Measurements from ENCODE around the gene MANSC1. TPM values are rescaled to one million over a fixed set of nuclear protein-coding genes. Genes with fewer than 3 reads are reported as not detected.
"Not testable (repeated sequence)": the region's sequence is repeated elsewhere in the genome, so short reads cannot be mapped to it uniquely, and the experiment has no call there.

MANSC1 gene
- total RNA-seq, 2 experiments from 2014 or later, result 0.14 TPM; not detected in 1

DNA sequence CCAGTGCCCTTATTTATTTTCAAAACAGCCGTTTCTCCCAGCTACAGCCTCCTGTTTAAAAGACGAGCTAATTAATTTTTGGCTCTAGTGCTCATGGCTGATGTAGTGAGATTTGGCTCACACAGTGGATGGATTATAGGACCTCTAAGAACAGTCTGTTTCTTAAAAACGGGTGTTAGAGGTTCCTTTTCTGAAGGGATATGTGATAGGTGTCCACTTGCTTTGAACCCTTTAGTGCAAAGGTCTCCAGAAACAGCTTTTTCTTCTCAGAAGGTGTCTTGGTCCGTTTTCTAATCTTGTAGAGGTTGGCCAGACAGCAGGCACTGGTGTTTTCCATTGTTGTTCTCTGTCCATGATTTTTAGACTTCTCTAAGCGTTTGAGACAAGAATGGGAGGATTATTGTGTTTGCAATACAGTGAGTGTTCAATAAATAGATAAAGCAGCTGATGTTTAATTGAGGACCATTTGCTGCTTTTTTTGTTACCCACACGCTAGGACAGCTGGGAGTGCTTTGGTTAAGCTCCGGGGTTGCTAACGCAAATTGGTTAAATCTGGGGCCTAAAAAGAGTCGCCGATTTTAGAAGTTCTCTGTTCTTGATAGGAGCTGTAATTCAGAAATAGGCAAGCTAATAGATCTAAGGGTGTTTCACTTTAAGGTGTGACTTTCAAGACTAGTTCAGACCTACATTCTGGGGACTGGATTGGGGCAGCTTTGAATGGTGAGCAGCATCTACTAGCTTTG is 7.8 kb upstream of the MANSC1 start:
- H3K4me1 Mint-ChIP-seq, result peaks cover 50% of the 10 kb centered on the region
- ATAC-seq (no peak), DNase-seq (no peak)
- H3K9me3 Mint-ChIP-seq (ENCODE audit: low read depth), result no peaks in the 10 kb centered on the region
- CTCF ChIA-PET, result interaction anchor here (0.9 to 3.0 kb wide), 24 partner anchors 10 to 454 kb away, joined by 3 to 28 read pairs (median 5); partner anchors contain the start of gene DUSP16
- H3K4me3 Mint-ChIP-seq, result peak overlapping the region; percentile 86
- peaks cover 13% of the 10 kb centered on the region for H3K36me3 Mint-ChIP-seq
- peak overlapping the region; percentile 94 for H3K27ac Mint-ChIP-seq
- no peaks in the 10 kb centered on the region for H3K27me3 Mint-ChIP-seq

- H3K27me3 Mint-ChIP-seq, result no peaks in the 10 kb centered on the region
- no peaks in the 10 kb centered on the region for H3K9me3 Mint-ChIP-seq (ENCODE audit: low read depth)
- CTCF ChIA-PET, result interaction anchor here (0.8 to 3.0 kb wide), 29 partner anchors 11 to 455 kb away, joined by 3 to 28 read pairs (median 5); partner anchors contain the start of gene DUSP16
- peak within 1 kb of the TSS; percentile 86 for H3K4me3 Mint-ChIP-seq
- peak; percentile 99 for DNase-seq
- peak; percentile 89 for ATAC-seq
- H3K4me1 Mint-ChIP-seq, result peaks cover 47% of the 10 kb centered on the region
- H3K36me3 Mint-ChIP-seq, result peaks cover 8% of the 10 kb centered on the region
- H3K27ac Mint-ChIP-seq, result peak within 1 kb of the TSS; percentile 94
Measured at GRCh38 chr12:12356896-12357718, 7.1 kb upstream of the MANSC1 start, which contains the start of gene BORCS5. Gene BORCS5, plus strand, starts transcription at chr12:12357078. Its CDS starts 374 bp downstream, at chr12:12357452.

GRCh38 chr12:12356467-12356895 is 6.4 kb upstream of the MANSC1 start:
- peak overlapping the region; percentile 86 for H3K4me3 Mint-ChIP-seq
- H3K36me3 Mint-ChIP-seq, result peaks cover 3% of the 10 kb centered on the region
- H3K9me3 Mint-ChIP-seq (ENCODE audit: low read depth), result no peaks in the 10 kb centered on the region
- peak overlapping the region; percentile 94 for H3K27ac Mint-ChIP-seq
- CTCF ChIA-PET, result interaction anchor here (0.8 to 3.0 kb wide), 19 partner anchors 10 to 380 kb away, joined by 3 to 28 read pairs (median 6); no protein-coding TSS in a partner anchor
- no peak for DNase-seq
- no peak for ATAC-seq
- H3K4me1 Mint-ChIP-seq, result peaks cover 41% of the 10 kb centered on the region
- no peaks in the 10 kb centered on the region for H3K27me3 Mint-ChIP-seq

DNA sequence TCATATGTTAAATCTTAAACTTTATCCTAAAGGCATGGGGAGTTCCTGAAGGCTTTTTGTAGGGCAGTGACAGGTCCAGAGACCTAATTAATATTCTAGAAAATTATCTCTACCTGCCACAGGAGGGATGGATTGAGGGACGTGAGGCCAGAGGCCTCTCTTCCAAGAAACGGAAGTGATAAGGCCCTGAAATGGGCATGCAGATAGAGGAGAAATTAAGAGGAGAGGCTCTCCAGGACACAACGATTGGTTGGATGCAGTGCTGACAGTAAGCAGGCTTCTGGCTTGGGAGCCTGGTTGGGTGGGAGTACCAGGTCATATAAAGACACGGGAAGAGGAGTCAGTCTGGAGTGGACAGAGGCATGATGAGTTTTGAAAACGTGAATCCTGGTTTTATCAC is 3.8 kb upstream of the MANSC1 start:
- no peak for DNase-seq
- peaks cover 8% of the 10 kb centered on the region for H3K27me3 Mint-ChIP-seq
- H3K4me1 Mint-ChIP-seq, result peaks cover 40% of the 10 kb centered on the region
- CTCF ChIA-PET, result no interaction called here
- no peak for ATAC-seq
- no peaks in the 10 kb centered on the region for H3K9me3 Mint-ChIP-seq (ENCODE audit: low read depth)
- H3K4me3 Mint-ChIP-seq, result no peak overlapping the region
- H3K36me3 Mint-ChIP-seq, result no peaks in the 10 kb centered on the region
- no peak overlapping the region for H3K27ac Mint-ChIP-seq

GRCh38 chr12:12353276-12353675 is 3.2 kb upstream of the MANSC1 start:
- Mint-ChIP-seq H3K36me3 (no peaks in the 10 kb centered on the region), H3K9me3 (ENCODE audit: low read depth) (no peaks in the 10 kb centered on the region), H3K27me3 (peaks cover 11% of the 10 kb centered on the region), H3K4me1 (peaks cover 34% of the 10 kb centered on the region), H3K4me3 (no peak overlapping the region), H3K27ac (no peak overlapping the region)
- DNase-seq (no peak), ATAC-seq (no peak)
- CTCF ChIA-PET, result no interaction called here

GRCh38 chr12:12351468-12352185 is 1.6 kb upstream of the MANSC1 start:
- H3K36me3 Mint-ChIP-seq, H3K27ac Mint-ChIP-seq: not testable (repeated sequence)

GRCh38 chr12:12350868-12351463 is 924 bp upstream of the MANSC1 start:
- CTCF ChIA-PET, result interaction anchor here (1.0 kb wide), 2 partner anchors 16 to 23 kb away, joined by 3 read pairs; no protein-coding TSS in a partner anchor
- no peak for DNase-seq
- Mint-ChIP-seq H3K9me3 (ENCODE audit: low read depth) (no peaks in the 10 kb centered on the region), H3K27ac (no peak overlapping the region), H3K36me3 (no peaks in the 10 kb centered on the region), H3K27me3 (peaks cover 16% of the 10 kb centered on the region), H3K4me1 (peaks cover 24% of the 10 kb centered on the region), H3K4me3 (peak overlapping the region; percentile 65)
- no peak for ATAC-seq

More at GRCh38 chr12:12351468-12352185, 1.6 kb upstream of the MANSC1 start:
- not testable (repeated sequence) for DNase-seq; H3K4me3 Mint-ChIP-seq; ATAC-seq; H3K9me3 Mint-ChIP-seq (ENCODE audit: low read depth)
- CTCF ChIA-PET, result interaction anchor here (1.0 kb wide), 2 partner anchors 17 to 24 kb away, joined by 3 read pairs; no protein-coding TSS in a partner anchor
- peaks cover 30% of the 10 kb centered on the region for H3K4me1 Mint-ChIP-seq
- H3K27me3 Mint-ChIP-seq, result peaks cover 13% of the 10 kb centered on the region

- H3K4me1 Mint-ChIP-seq, result peaks cover 22% of the 10 kb centered on the region
- no peak overlapping the region for H3K27ac Mint-ChIP-seq
- H3K27me3 Mint-ChIP-seq, result peaks cover 12% of the 10 kb centered on the region
- no peaks in the 10 kb centered on the region for H3K9me3 Mint-ChIP-seq (ENCODE audit: low read depth)
- H3K4me3 Mint-ChIP-seq, result no peak overlapping the region
- DNase-seq (no peak), ATAC-seq (no peak)
- H3K36me3 Mint-ChIP-seq, result no peaks in the 10 kb centered on the region
- CTCF ChIA-PET, result interaction anchor here (0.7 to 3.0 kb wide), 4 partner anchors 11 to 757 kb away, joined by 3 to 12 read pairs (median 4); partner anchors contain the start of gene MANSC1
Measured at GRCh38 chr12:12338527-12339168, 11.4 kb downstream of the MANSC1 start.

DNA sequence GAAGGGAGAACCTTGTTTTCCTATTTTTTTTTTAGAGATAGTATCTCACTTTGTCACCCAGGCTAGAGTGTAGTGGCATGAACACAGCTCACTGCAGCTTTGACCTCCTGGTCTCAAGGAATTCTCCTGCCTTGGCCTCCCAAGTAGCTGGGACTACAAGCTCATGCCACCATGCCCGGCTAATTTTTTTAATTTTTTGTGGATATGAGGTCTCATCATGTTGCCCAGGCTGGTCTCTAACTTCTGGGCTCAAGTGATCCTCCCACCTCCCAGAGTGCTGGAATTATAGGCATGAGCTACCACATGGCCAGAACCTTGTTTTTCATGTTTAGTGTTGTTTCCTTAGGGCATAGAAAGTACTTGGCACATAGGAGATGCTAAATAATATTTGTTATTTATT is 13.5 kb downstream of the MANSC1 start:
- CTCF ChIA-PET, result interaction anchor here (0.7 to 2.5 kb wide), 4 partner anchors 9 to 303 kb away, joined by 3 to 11 read pairs (median 5); partner anchors contain the start of genes BORCS5 and MANSC1
- H3K27ac Mint-ChIP-seq, result no peak overlapping the region
- H3K36me3 Mint-ChIP-seq, result no peaks in the 10 kb centered on the region
- no peak for ATAC-seq
- peaks cover 21% of the 10 kb centered on the region for H3K4me1 Mint-ChIP-seq
- DNase-seq, result no peak
- no peaks in the 10 kb centered on the region for H3K9me3 Mint-ChIP-seq (ENCODE audit: low read depth)
- H3K4me3 Mint-ChIP-seq, result no peak overlapping the region
- H3K27me3 Mint-ChIP-seq, result peaks cover 19% of the 10 kb centered on the region

GRCh38 chr12:12336049-12336411 is 14.0 kb downstream of the MANSC1 start:
- H3K36me3 Mint-ChIP-seq, result no peaks in the 10 kb centered on the region
- no peak overlapping the region for H3K4me3 Mint-ChIP-seq
- H3K27ac Mint-ChIP-seq, result no peak overlapping the region
- peaks cover 24% of the 10 kb centered on the region for H3K27me3 Mint-ChIP-seq
- ATAC-seq (no peak), DNase-seq (no peak)
- CTCF ChIA-PET, result interaction anchor here (0.7 to 2.5 kb wide), 5 partner anchors 10 to 303 kb away, joined by 3 to 11 read pairs (median 4); partner anchors contain the start of genes BORCS5 and MANSC1
- no peaks in the 10 kb centered on the region for H3K9me3 Mint-ChIP-seq (ENCODE audit: low read depth)
- H3K4me1 Mint-ChIP-seq, result peaks cover 21% of the 10 kb centered on the region

GRCh38 chr12:12334367-12335040 is 15.5 kb downstream of the MANSC1 start:
- Mint-ChIP-seq H3K4me3 (no peak overlapping the region), H3K4me1 (peaks cover 21% of the 10 kb centered on the region), H3K9me3 (ENCODE audit: low read depth) (no peaks in the 10 kb centered on the region), H3K27me3 (peaks cover 30% of the 10 kb centered on the region), H3K36me3 (no peaks in the 10 kb centered on the region), H3K27ac (no peak overlapping the region)
- peak; percentile 90 for ATAC-seq
- CTCF ChIA-PET, result interaction anchor here (1.0 to 2.5 kb wide), 7 partner anchors 11 to 263 kb away, joined by 3 to 11 read pairs (median 10); partner anchors contain the start of genes BCL2L14 and MANSC1
- DNase-seq, result peak; percentile 77

Measured in activated CD8-positive, alpha-beta memory T cell treated with anti-CD3 and anti-CD28 coated beads, Interleukin-2, amount 10 ng/mL, durations not matched to agents 7 days and 5 days (primary cell).